HG03280 (cell line): ENCODE results near the gene XAB2.

Source experiments
- ATAC-seq: cut with Tn5 transposase; IDR thresholded peaks from one replicate; pipeline ENCODE4 v1.9.1; 2021; ENCODE audit warnings: mild to moderate bottlenecking, moderate library complexity; ENCODE audit not compliant: unreplicated experiment

Gene XAB2

GRCh38 chr19:7633698-7634097, 4.4 kb upstream of the XAB2 start, which contains the start of gene PCP2:
Gene PCP2 (minus strand): TSS chr19:7633719. CDS start chr19:7633457, 262 bp downstream.
- ATAC-seq = no peak

GRCh38 chr19:7632340-7633203, 3.2 kb upstream of the XAB2 start:
- ATAC-seq = no peak

- ATAC-seq = no peak
Measured at GRCh38 chr19:7631577-7631976, 2.2 kb upstream of the XAB2 start.

- no peak for ATAC-seq
Measured at GRCh38 chr19:7628589-7629311, 595 bp downstream of the XAB2 start.

GRCh38 chr19:7627166-7627565, 2.2 kb downstream of the XAB2 start:
- no peak for ATAC-seq

GRCh38 chr19:7625763-7626372, 3.5 kb downstream of the XAB2 start:
- no peak for ATAC-seq

- no peak for ATAC-seq
Measured at GRCh38 chr19:7624810-7625209, 4.5 kb downstream of the XAB2 start.

GRCh38 chr19:7623725-7624603, 5.4 kb downstream of the XAB2 start:
- ATAC-seq = no peak

- no peak for ATAC-seq
Measured at GRCh38 chr19:7622933-7623685, 6.2 kb downstream of the XAB2 start.

GRCh38 chr19:7620442-7621412, 8.6 kb downstream of the XAB2 start:
- ATAC-seq = no peak

- ATAC-seq = no peak
Measured at GRCh38 chr19:7619671-7620441, 9.5 kb downstream of the XAB2 start.

GRCh38 chr19:7618771-7619510, 10.4 kb downstream of the XAB2 start:
- no peak for ATAC-seq

GRCh38 chr19:7618348-7618747, 11.0 kb downstream of the XAB2 start:
- no peak for ATAC-seq

GRCh38 chr19:7617735-7618134, 11.6 kb downstream of the XAB2 start:
- no peak for ATAC-seq

GRCh38 chr19:7617172-7617571, 12.2 kb downstream of the XAB2 start:
- ATAC-seq = no peak

- no peak for ATAC-seq
Measured at GRCh38 chr19:7614859-7615741, 14.2 kb downstream of the XAB2 start.
